Activated naive CD8-positive, alpha-beta T cell treated with anti-CD3 and anti-CD28 coated beads for 36 hours (primary cell): Measurements from ENCODE around the gene OSBPL2. TPM values are rescaled to one million over a fixed set of nuclear protein-coding genes. Genes with fewer than 3 reads are reported as not detected.

Source experiments
- DNase-seq: peaks from one replicate; pipeline ENCODE4 v3.0.0; 2021
- H3K27ac Mint-ChIP-seq: one replicate; pipeline ENCODE4 v1.8.0; 2022; ENCODE audit warnings: mild to moderate bottlenecking, moderate library complexity, mixed read lengths
- H3K27me3 Mint-ChIP-seq: one replicate; pipeline ENCODE4 v1.8.0; 2022; ENCODE audit warnings: mild to moderate bottlenecking, mixed read lengths
- H3K36me3 Mint-ChIP-seq: one replicate; pipeline ENCODE4 v1.8.0; 2021; ENCODE audit warnings: mild to moderate bottlenecking, mixed read lengths
- H3K4me1 Mint-ChIP-seq: one replicate; pipeline ENCODE4 v1.8.0; 2021; ENCODE audit warnings: mixed read lengths
- H3K4me3 Mint-ChIP-seq: one replicate; pipeline ENCODE4 v1.8.0; 2022; ENCODE audit warnings: mild to moderate bottlenecking, moderate library complexity, mixed read lengths
- H3K9me3 Mint-ChIP-seq: one replicate; pipeline ENCODE4 v1.8.0; 2022; ENCODE audit warnings: mixed read lengths
- total RNA-seq, 2 experiments: library from RNA; stranded (reverse); gene quantifications; one replicate each; pipeline ENCODE4 v1.2.3, GENCODE V29; 2021

The OSBPL2 gene
- total RNA-seq, 2 experiments from 2014 or later: 19.2 to 20.4 TPM

DNA sequence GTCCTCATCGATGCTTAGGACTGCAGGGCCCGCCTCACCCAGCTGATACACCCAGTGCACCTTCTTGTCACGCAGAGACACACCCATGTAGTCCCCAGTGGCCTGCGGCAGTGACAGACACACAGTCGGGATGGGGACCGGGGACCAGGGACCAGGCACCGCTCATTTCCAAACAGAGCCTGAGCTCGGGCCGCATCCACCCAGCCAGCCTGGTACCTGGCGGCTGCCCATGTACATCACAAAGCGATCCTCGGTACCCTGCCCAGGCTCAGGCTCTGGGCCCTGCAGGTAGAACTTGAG is 76.0 kb downstream of the OSBPL2 start:
- no peaks in the 10 kb centered on the region for H3K4me1 Mint-ChIP-seq
- no peak for DNase-seq
- no peak overlapping the region for H3K4me3 Mint-ChIP-seq
- no peaks in the 10 kb centered on the region for H3K36me3 Mint-ChIP-seq
- no peaks in the 10 kb centered on the region for H3K27me3 Mint-ChIP-seq
- H3K27ac Mint-ChIP-seq: no peak overlapping the region
- no peaks in the 10 kb centered on the region for H3K9me3 Mint-ChIP-seq

- Mint-ChIP-seq H3K4me1 (no peaks in the 10 kb centered on the region), H3K27me3 (no peaks in the 10 kb centered on the region), H3K36me3 (no peaks in the 10 kb centered on the region), H3K27ac (no peak overlapping the region), H3K4me3 (no peak overlapping the region), H3K9me3 (no peaks in the 10 kb centered on the region)
- DNase-seq: no peak
Measured at GRCh38 chr20:62314711-62315302, 76.5 kb downstream of the OSBPL2 start.

DNA sequence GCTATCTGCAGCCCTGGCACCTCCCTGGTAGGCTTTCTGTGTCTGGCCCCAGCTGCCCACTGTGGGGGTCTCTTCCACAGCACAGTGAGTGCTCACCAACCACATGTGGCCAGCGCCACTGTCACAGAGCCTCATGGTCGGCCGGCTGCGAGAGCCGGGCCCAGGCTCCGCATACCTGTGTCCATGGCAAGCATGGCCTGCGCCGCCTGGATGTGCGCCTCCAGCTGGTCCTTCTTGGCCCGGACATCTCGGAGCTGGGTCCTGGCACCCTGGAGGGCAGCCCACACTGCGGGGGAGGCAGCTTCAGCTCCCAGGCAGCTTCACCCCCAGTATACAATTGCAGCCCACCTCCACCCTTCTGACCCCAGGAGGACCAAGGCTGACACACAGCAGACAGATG is 77.5 kb downstream of the OSBPL2 start:
- no peak overlapping the region for H3K4me3 Mint-ChIP-seq
- no peaks in the 10 kb centered on the region for H3K27me3 Mint-ChIP-seq
- DNase-seq: no peak
- no peaks in the 10 kb centered on the region for H3K9me3 Mint-ChIP-seq
- no peak overlapping the region for H3K27ac Mint-ChIP-seq
- H3K4me1 Mint-ChIP-seq: no peaks in the 10 kb centered on the region
- no peaks in the 10 kb centered on the region for H3K36me3 Mint-ChIP-seq

DNA sequence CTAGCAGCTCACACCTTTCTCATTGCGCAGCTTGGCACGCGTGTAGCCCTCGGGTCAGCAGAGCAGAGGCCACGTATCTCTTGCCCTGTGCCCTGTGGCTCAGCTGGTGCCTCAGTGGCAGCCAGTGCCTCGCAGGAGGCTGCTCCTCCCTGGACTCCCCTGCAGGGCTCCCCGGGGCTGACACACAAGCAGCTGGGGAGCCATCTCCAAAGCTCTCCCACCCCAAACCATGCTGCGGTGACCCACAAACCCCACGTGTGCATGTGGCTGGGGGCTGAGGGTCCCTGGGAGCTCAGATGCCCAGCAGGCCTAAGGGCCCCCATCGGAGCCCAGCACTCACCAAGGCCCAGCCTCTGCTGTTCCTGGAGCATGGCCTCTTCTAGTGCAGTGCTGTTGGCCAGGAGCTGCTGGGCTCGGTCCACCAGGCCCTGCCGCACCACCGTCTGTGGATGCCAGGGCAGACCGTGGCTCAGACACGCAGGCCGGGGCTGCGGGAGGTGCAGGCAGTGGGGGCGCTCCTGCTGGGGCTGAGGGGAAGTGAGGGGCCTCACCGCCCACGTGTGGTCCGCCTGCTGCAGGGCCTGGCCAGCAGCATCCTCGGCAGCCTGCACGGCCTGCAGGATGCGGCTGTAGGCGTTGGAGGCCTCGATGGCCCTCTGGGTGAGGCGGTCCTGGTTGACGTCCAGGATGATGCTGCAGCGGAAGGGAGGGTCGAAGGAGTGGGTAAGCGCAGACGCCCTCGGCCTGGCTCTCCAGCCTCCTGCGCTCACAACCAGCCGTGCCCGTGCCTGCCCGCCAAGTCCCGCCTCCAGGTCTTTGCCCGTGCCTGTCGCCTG is 78.2 kb downstream of the OSBPL2 start:
- Mint-ChIP-seq H3K36me3 (no peaks in the 10 kb centered on the region), H3K4me3 (no peak overlapping the region), H3K9me3 (no peaks in the 10 kb centered on the region), H3K4me1 (no peaks in the 10 kb centered on the region), H3K27me3 (no peaks in the 10 kb centered on the region), H3K27ac (no peak overlapping the region)
- DNase-seq: no peak

GRCh38 chr20:62317167-62317655 is 78.9 kb downstream of the OSBPL2 start:
- no peak for DNase-seq
- no peaks in the 10 kb centered on the region for H3K27me3 Mint-ChIP-seq

DNA sequence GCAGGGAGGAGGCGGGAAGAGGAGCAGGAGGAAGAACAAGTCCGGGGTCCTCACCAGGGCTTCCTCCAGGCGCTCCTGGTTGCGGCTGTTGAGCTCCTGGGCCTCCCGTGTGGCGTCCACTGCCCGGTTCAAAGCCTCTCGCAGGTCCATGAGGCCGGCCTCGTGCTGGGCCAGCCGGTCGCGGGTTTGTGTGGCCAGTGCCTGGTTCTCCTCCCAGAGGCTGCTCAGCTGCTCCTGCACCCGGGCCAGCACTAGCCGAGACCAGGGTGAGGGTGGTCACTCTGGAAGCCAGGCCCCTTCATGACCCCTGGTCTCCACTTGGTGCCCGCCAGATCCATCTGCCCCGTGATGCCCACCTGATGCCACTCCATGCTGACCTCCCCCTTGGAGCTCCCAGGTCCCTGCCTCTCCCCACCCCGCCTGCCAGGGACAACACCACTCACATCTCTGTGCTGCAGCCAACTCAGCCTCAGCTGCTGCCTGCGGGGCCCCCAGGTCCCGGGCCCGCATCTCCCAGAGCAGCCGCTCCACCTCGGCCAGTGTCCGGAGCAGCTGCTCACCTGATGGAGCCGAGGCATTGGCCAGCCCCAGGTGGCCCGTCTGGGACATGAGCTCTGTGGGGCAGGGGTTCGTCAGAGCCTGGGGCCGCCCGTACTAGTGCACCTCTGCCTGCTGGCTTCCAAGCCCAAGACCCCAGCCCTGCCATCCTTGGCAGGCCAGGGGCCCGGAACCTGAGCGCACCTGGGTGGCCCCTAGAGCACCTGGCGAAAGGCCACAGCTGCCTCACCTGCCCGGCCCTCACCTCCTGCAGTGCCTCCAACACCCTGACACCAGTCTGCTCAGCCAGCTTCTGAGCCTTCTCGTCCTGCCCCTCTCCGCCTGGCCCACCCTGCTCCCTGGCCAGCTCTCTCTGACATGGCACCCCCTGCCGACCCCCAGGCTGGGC is 80.4 kb downstream of the OSBPL2 start:
- H3K4me1 Mint-ChIP-seq: no peaks in the 10 kb centered on the region
- H3K36me3 Mint-ChIP-seq: no peaks in the 10 kb centered on the region
- peak; percentile 30 for DNase-seq
- no peak overlapping the region for H3K27ac Mint-ChIP-seq
- no peaks in the 10 kb centered on the region for H3K9me3 Mint-ChIP-seq
- H3K4me3 Mint-ChIP-seq: no peak overlapping the region
- H3K27me3 Mint-ChIP-seq: no peaks in the 10 kb centered on the region

More at GRCh38 chr20:62317167-62317655, 78.9 kb downstream of the OSBPL2 start:
- Mint-ChIP-seq H3K9me3 (no peaks in the 10 kb centered on the region), H3K4me1 (no peaks in the 10 kb centered on the region), H3K36me3 (no peaks in the 10 kb centered on the region), H3K4me3 (no peak overlapping the region), H3K27ac (no peak overlapping the region)

DNA sequence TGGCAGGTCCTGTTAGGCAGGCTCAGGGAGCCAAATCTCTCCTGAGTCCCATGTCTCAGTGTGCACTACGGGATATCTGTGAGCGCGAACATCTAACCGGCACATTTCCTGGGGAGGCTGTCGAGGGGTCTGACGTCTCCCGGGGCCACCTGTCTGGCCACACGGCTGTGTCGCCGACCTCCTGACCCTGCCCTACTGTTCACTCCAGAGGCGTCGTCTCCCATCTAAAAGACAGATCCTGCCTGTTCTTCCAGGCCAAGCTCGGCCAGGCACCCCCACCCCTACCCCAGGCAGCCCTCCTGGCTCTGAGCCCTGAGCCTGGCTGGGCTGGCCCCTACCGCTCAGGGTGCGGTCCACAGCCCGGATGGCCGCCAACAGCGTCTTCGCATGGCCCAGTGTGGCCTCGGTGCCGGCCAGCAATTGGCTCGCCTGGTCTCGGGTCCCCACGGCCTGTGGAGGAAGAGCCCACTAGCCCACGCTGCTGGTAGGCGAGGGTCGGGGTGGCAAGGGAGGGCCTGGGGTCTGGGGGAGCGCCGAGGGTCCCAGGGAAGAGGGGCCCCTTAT is 81.1 kb downstream of the OSBPL2 start:
- Mint-ChIP-seq H3K27ac (no peak overlapping the region), H3K36me3 (no peaks in the 10 kb centered on the region)
- DNase-seq: no peak

DNA sequence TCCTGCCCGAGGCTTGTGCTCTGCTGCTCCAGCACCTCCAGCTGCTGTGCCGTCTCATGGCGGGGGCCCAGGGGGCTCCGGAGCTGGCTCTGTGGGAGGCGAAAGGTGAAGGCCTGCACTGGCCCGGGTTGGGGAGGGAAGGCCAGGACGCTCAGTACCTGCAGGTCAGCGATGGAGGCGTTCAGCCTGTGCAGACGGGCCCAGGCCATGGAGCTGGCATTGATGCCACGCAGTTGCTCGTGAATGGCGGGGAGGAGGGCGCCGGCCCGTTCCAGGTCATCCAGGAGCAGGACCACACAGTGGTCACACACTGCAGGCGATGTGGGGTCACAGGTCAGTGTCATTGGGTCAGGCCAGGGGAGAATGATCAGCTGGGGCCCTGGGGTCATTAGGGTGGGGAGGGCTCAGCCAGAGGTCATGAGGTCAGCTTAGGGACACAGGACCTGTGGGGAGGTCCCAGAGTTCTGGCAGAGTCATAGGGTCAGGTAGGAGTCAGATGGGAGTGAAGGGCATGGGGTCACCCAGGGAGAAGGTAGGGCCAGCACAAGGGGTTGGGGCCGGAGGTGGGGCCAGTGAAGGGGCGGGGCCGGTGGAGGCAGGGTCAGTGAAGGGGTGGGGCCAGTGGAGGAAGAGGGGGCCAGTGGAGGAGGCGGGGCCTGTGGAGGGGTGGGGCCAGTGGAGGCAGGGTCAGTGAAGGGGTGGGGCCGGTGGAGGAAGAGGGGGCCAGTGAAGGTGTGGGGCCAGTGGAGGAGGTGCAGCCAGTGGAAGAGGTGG is 82.4 kb downstream of the OSBPL2 start:
- peak; percentile 31 for DNase-seq
- H3K9me3 Mint-ChIP-seq: no peaks in the 10 kb centered on the region
- no peak overlapping the region for H3K4me3 Mint-ChIP-seq

More for the DNA sequence above, 81.1 kb downstream of the OSBPL2 start:
- Mint-ChIP-seq H3K9me3 (no peaks in the 10 kb centered on the region), H3K4me1 (no peaks in the 10 kb centered on the region), H3K27me3 (no peaks in the 10 kb centered on the region), H3K4me3 (no peak overlapping the region)

DNA sequence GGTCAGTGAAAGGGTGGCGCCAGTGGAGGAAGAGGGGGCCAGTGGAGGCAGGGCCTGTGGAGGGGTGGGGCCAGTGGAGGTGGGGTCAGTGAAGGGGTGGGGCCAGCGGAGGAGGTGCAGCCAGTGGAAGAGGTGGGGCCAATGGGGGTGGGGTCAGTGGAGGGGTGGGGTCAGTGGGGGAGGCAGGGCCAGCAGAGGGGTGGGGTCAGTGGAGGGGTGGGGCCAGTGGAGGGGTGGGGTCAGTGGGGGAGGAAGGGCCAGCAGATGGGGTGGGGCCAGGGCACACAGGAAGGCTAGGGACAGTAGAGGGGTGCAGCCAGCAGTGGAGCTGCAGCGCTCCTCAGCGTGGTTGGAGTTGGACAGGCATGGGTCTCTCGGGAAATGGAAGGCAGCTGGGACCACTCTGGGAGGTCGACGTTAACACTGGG is 83.2 kb downstream of the OSBPL2 start:
- no peaks in the 10 kb centered on the region for H3K9me3 Mint-ChIP-seq
- no peak overlapping the region for H3K4me3 Mint-ChIP-seq
- no peaks in the 10 kb centered on the region for H3K36me3 Mint-ChIP-seq
- peak; percentile 39 for DNase-seq
- no peaks in the 10 kb centered on the region for H3K4me1 Mint-ChIP-seq
- H3K27me3 Mint-ChIP-seq: no peaks in the 10 kb centered on the region
- H3K27ac Mint-ChIP-seq: no peak overlapping the region

More for the DNA sequence above, 82.4 kb downstream of the OSBPL2 start:
- Mint-ChIP-seq H3K4me1 (no peaks in the 10 kb centered on the region), H3K27ac (no peak overlapping the region), H3K36me3 (no peaks in the 10 kb centered on the region), H3K27me3 (no peaks in the 10 kb centered on the region)

DNA sequence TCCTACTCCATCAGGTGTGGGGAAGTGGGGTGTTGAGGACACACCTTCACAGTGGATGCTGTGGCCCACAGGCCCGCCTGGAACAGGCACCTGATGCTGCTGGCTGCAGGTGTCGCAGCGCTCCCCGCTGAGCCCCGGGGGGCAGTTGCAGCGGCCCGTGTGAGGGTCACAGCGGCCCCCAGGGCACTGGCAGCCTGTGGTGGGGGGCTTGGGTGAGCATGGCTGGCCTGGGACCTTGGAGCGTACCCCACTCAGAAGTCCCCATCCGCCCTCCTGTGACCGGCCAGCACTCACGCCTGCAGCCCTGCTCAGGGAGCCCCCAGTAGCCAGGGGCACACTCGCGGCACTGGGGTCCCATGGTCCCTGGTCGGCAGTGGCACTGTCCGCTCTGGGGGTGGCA is 83.7 kb downstream of the OSBPL2 start:
- Mint-ChIP-seq H3K9me3 (no peaks in the 10 kb centered on the region), H3K36me3 (no peaks in the 10 kb centered on the region), H3K4me1 (no peaks in the 10 kb centered on the region), H3K27me3 (no peaks in the 10 kb centered on the region), H3K27ac (no peak overlapping the region), H3K4me3 (no peak overlapping the region)
- DNase-seq: no peak

- H3K27me3 Mint-ChIP-seq: no peaks in the 10 kb centered on the region
- H3K9me3 Mint-ChIP-seq: no peaks in the 10 kb centered on the region
- H3K27ac Mint-ChIP-seq: no peak overlapping the region
- H3K4me3 Mint-ChIP-seq: no peak overlapping the region
- H3K36me3 Mint-ChIP-seq: no peaks in the 10 kb centered on the region
- no peaks in the 10 kb centered on the region for H3K4me1 Mint-ChIP-seq
- DNase-seq: no peak
Measured at GRCh38 chr20:62322492-62323041, 84.2 kb downstream of the OSBPL2 start.

DNA sequence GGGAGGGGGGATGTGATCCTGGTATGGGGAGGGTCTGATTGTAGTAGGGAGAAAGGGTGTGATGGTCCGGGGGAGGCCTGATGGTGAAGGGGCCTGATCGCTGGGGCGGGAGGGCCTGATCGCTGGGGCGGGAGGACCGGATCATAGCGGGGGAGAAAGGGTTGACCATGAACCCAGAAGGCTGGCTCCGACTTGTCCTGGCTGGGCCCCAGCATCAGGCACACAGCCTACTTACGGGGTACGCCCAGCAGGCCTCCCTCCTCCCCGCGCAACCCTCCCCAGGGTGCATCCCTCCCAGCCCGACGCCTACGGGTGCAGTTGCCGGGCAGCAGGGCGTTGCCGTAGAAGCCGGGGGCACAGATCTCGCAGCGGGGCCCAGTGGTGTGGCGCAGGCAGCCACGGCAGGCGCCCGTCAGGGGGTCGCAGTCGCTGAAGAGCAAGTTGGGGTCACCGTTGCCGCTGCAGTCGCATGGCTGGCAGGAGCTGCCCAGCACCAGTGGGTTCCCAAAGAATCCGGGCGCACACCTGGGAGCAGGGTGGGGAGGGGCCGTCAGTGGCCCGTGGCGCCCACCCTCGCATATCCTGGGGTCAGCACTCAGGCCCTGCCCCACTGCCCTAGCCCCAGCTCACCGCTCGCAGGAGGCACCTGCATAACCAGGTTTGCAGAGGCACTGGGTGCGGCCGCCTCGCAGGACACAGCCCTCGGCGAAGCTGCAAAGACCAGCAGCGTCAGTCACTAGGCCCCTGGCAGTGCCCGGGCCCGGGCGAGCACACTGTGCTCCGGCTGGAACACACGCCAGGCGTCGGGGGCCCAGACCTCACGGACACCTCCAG is 85.0 kb downstream of the OSBPL2 start:
- no peak for DNase-seq
- H3K4me1 Mint-ChIP-seq: no peaks in the 10 kb centered on the region
- no peaks in the 10 kb centered on the region for H3K27me3 Mint-ChIP-seq
- no peaks in the 10 kb centered on the region for H3K36me3 Mint-ChIP-seq
- H3K4me3 Mint-ChIP-seq: no peak overlapping the region
- H3K9me3 Mint-ChIP-seq: no peaks in the 10 kb centered on the region
- no peak overlapping the region for H3K27ac Mint-ChIP-seq
